Stimulated activated CD8-positive, alpha-beta memory T cell treated with anti-CD3 and anti-CD28 coated beads, Interleukin-4, amount 100 ng/mL, for 48 hours (primary cell): Measurements from ENCODE around the gene USP43.
"Not testable (repeated sequence)": the region's sequence is repeated elsewhere in the genome, so short reads cannot be mapped to it uniquely, and the experiment has no call there.

Experiments
- DNase-seq: peaks from one replicate; pipeline ENCODE4 v3.0.0-alpha.2; 2020

Gene USP43

GRCh38 chr17:9644910-9645751 lies at the start of gene USP43:
TSS of gene USP43 (plus strand) at chr17:9645517. CDS start at chr17:9645633, 116 bp downstream.
- DNase-seq, result peak; percentile 49

DNA sequence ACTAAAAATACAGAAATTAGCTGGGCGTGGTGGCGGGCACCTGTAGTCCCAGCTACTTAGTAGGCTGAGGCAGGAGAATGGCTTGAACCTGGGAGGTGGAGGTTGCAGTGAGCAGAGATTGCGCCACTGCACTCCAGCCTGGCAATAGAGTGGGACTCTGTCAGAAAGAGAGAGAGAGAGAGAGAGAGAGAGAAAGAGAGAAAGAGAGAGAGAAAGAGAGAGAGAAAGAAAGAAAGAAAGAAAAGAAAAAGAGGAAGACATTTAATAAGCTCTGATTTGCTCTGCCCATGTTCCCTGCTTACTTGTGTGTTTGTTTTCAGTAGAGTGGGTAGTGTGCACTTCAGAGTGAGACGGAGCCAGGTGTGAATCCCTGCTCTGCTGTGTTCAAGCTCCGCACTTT lies 47.7 kb upstream of the USP43 start:
- DNase-seq, result not testable (repeated sequence)

DNA sequence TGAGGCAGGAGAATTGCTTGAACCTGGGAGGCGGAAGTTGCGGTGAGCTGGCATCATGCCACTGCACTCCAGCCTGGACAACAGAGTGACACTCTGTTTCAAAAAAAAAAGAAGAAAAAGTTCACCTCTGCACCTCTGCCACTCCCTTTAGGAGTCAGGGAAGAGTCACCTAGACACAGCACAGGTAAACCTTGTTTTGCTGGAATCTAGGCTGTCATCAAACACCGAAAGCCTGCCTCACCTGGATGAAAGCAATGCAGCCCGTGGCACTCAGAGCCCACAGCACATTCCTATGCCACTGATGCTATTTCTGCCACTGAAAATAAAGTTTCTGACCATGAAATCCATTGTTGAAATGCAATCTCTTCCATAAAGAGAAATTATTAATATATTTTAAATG lies 46.7 kb upstream of the USP43 start:
- DNase-seq, result no peak

- not testable (repeated sequence) for DNase-seq
Measured at GRCh38 chr17:9604583-9604982, 40.7 kb upstream of the USP43 start.

- no peak for DNase-seq
Measured at GRCh38 chr17:9606453-9606852, 38.9 kb upstream of the USP43 start.

DNA sequence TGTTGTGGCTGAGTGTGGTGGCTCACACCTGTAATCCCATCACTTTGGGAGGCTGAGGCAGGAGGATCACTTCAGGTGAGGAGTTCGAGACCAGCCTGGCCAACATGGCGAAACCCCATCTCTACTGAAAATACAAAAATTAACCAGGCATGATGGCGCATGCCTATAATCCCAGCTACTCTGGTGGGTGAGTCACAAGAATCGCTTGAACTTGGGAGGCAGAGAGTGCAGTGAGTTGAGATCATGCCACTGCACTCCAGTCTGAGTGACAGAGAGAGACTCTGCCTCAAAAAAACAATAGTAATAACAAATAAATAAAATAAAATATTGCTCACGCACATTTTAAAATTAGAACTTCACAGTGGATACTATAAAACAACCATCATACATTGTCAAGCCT lies 38.3 kb upstream of the USP43 start:
- not testable (repeated sequence) for DNase-seq

DNA sequence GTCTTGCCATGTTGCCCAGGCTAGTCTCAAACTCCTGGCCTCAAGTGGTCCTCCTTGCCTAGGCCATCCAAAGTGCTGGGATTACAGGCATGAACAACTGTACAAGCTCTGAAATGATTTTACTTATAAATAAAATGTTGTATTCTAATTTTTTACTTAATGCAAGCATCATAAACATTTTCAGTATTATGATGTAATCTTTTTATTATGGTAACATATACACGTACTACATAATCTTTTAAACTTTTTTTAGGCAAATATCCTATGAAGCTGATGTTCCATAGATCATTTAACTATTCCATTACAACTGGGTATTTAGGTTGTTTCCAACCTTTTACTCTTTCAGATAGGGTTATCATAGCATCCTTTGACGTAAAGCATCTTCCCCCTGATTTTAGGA lies 33.8 kb upstream of the USP43 start:
- no peak for DNase-seq

DNA sequence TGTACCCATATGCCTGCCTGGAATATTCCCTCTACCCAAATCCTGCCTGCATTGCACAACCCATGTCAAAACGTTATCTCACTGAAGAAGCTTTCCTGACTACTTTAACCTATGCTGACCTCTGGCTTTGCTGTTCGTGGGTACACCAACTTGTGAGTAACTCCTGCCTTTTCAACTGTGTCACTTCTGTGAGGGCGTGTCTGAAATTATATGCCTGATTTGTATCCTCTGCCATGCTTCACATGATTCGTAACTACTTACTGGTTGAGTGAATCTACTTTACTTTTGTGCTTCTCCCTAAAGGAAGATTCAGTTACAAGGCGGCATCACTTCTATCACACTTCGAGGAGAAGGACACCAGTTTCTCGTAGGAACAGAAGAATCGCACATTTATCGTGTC lies 33.3 kb upstream of the USP43 start:
- DNase-seq, result no peak

- no peak for DNase-seq
Measured at GRCh38 chr17:9615486-9615885, 29.8 kb upstream of the USP43 start.

GRCh38 chr17:9622961-9623360 lies 22.4 kb upstream of the USP43 start:
- DNase-seq, result no peak

DNA sequence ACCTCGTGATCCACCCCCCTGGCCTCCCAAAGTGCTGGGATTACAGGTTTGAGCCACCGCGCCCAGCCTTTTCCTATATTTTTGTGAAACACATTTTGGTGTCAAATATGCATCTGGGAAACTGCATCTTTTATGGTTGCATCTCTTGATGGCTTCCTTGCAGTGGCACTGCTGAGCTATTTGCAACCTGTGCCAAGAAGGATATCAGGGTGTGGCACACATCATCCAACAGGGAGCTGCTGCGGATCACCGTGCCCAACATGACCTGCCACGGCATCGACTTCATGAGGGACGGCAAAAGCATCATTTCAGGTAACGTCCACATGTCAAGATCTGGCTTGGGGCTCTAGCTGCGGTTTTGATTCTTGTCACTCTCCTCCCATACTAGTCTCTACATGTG lies 16.8 kb upstream of the USP43 start:
- DNase-seq, result no peak

- DNase-seq, result no peak
Measured at GRCh38 chr17:9632741-9633140, 12.6 kb upstream of the USP43 start.

- no peak for DNase-seq
Measured at GRCh38 chr17:9635340-9635739, 10.0 kb upstream of the USP43 start.

GRCh38 chr17:9636501-9636900 lies 8.8 kb upstream of the USP43 start:
- DNase-seq, result no peak

- not testable (repeated sequence) for DNase-seq
Measured at GRCh38 chr17:9640388-9640787, 4.9 kb upstream of the USP43 start.

DNA sequence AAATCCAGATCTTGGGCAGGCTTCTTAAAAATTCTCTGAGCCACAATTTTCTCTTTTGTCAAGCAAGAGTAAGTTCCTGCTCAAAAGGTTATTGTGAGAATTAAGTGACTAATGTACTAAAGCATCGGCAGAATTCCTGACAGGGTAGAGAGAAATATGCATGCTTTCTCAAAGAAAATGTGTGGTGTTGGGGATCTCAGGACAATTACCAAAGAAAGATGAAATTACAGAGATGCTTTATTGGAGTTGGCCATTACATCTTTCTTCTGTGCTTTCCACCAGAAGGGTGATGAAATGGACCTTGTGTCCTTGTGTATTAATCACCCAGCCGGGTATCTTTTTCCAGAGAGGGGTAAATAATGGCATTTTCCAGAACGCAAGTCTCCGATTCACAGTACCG lies 1.7 kb upstream of the USP43 start:
- DNase-seq, result no peak

- peak; percentile 54 for DNase-seq
Measured at GRCh38 chr17:9645851-9646545, 681 bp downstream of the USP43 start.

- no peak for DNase-seq
Measured at GRCh38 chr17:9646546-9646885, 1.2 kb downstream of the USP43 start.

DNA sequence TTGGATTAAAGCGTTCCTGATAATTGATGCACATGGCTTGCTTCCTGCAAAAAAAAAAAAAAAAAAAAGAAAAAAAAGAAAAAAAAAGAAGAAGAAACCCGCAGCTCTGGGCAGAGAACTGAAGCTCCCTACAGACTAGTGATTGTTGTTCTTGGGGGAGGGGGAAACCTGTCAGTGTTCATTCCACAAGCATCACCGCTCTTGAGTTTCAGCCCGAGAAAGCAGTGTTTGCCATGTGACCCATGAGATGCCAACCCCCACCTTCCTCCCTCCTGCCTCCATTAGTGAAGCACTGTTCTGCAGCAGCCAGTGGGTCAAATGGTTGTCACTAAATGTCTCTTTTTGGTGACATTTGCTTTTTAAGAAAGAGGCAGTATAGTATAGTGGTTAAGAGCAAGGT lies 1.7 kb downstream of the USP43 start:
- no peak for DNase-seq

GRCh38 chr17:9648521-9649110 lies 3.3 kb downstream of the USP43 start:
- no peak for DNase-seq

DNA sequence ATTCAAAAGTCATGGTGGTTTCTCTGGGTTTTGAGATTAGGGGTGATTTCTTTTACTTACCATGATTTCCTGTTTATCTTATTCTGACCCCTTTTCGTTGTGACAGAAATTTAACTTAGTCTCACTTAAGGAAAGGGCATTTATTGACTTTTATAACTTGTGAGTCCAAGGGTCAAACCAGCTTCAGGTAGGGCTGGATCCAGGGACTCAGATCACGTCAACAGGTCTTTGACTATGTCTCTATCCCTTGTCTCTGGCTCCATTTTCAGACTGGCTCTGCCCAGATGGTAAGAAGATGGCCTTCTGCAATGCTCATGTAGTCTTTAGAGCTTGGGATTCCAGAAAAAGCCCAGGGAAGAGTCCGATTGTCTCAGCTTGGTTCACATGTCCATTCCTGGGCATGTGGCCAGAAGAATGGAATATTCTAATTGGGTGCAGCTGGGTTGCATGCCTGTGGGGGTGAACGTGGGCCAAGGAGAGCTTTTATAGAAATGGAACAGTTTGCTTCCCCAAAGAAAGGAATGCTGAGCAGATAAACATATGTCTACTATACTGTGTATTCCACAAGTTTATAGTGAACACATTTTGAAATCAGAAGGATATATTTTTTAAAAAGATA lies 13.4 kb downstream of the USP43 start:
- DNase-seq, result no peak

- no peak for DNase-seq
Measured at GRCh38 chr17:9661027-9661426, 15.7 kb downstream of the USP43 start.

- not testable (repeated sequence) for DNase-seq
Measured at GRCh38 chr17:9663511-9663910, 18.2 kb downstream of the USP43 start.
